Activated B cell treated with CpG ODN at 0.5 μM for 24 hours (primary cell): ENCODE results near the gene CIZ1. TPM values are rescaled to one million over a fixed set of nuclear protein-coding genes. Genes with fewer than 3 reads are reported as not detected.

Experiments used
- ATAC-seq: fragments of 200-7000 bp; cut with Tn5 transposase; one replicate; pipeline ENCODE4 v1.10.0; 2021; ENCODE audit warnings: low read depth, mild to moderate bottlenecking, moderate library complexity
- CTCF ChIA-PET: fragments of 350-600 bp; sonication (Branson Sonifier 250); formaldehyde crosslinking; loops from one replicate; lab custom pipeline; 2021; ENCODE audit warnings: antibody characterized with exemption; lab: Charles Lee
- POLR2A ChIA-PET: fragments of 350-600 bp; sonication (Branson Sonifier 250); formaldehyde crosslinking; loops from one replicate; lab custom pipeline; 2021; ENCODE audit warnings: antibody characterized with exemption; lab: Charles Lee
- DNase-seq: peaks from one replicate; pipeline ENCODE4 v3.0.0; 2022
- H3K27ac Mint-ChIP-seq: one replicate; pipeline ENCODE4 v1.8.0; 2020; ENCODE audit warnings: mixed read lengths
- H3K27me3 Mint-ChIP-seq: one replicate; pipeline ENCODE4 v1.8.0; 2021; ENCODE audit warnings: mixed read lengths
- H3K36me3 Mint-ChIP-seq: one replicate; pipeline ENCODE4 v1.8.0; 2021; ENCODE audit warnings: low read depth, mixed read lengths
- H3K4me1 Mint-ChIP-seq: one replicate; pipeline ENCODE4 v1.8.0; 2021; ENCODE audit warnings: mixed read lengths
- H3K4me3 Mint-ChIP-seq: one replicate; pipeline ENCODE4 v1.8.0; 2020; ENCODE audit warnings: mild to moderate bottlenecking, mixed read lengths
- H3K9me3 Mint-ChIP-seq: one replicate; pipeline ENCODE4 v1.8.0; 2020; ENCODE audit warnings: mixed read lengths
- CTCF ChIP-seq: fragments of 200-600 bp; IDR thresholded peaks from one replicate; pipeline ENCODE4 v1.8.0; 2022; ENCODE audit warnings: antibody characterized with exemption, mild to moderate bottlenecking
- intact Hi-C: fragments of 100-400 bp; cut with micrococcal nuclease; formaldehyde crosslinking; loops from one replicate; pipeline ENCODE4 v1.15.1; 2024
- total RNA-seq: library from RNA; stranded (reverse); gene quantifications from 2 replicates; pipeline ENCODE4 v1.2.3, GENCODE V29; 2022

The CIZ1 gene
- total RNA-seq, 1 donor from 2014 or later, result 142 TPM

- Mint-ChIP-seq H3K27me3 (no peaks in the 10 kb centered on the region), H3K4me3 (peak overlapping the region; percentile 79), H3K36me3 (peaks cover 19% of the 10 kb centered on the region), H3K9me3 (no peaks in the 10 kb centered on the region), H3K27ac (peak overlapping the region; percentile 73), H3K4me1 (peaks cover 25% of the 10 kb centered on the region)
- ChIA-PET CTCF (interaction anchor here (1.1 to 1.3 kb wide), 2 partner anchors 31 to 148 kb away, joined by 3 to 4 read pairs; no protein-coding TSS in a partner anchor), POLR2A (interaction anchor here (0.7 to 1.0 kb wide), 3 partner anchors 10 to 1191 kb away, joined by 3 to 4 read pairs (median 4); no protein-coding TSS in a partner anchor)
- peak; percentile 60 for DNase-seq
- TF ChIP-seq CTCF, result no peak
- intact Hi-C loops, result loop anchor here (2.0 to 5.0 kb wide), 4 partner anchors 58 to 148 kb away; partner anchors contain the start of genes COQ4, GOLGA2, SLC27A4 and SWI5
- peak; percentile 63 for ATAC-seq
Measured at GRCh38 chr9:128192601-128193371, 1.4 kb upstream of the CIZ1 start.

- ChIA-PET POLR2A (interaction anchor here (0.6 to 2.7 kb wide), 11 partner anchors 9 to 879 kb away, joined by 3 to 20 read pairs (median 4); partner anchors contain the start of genes BBLN, ENDOG and NAIF1), CTCF (interaction anchor here (0.8 to 1.7 kb wide), 2 partner anchors 10 to 171 kb away, joined by 4 to 7 read pairs; no protein-coding TSS in a partner anchor)
- Mint-ChIP-seq H3K9me3 (no peaks in the 10 kb centered on the region), H3K36me3 (peaks cover 34% of the 10 kb centered on the region), H3K4me1 (peaks cover 25% of the 10 kb centered on the region), H3K4me3 (peak overlapping the region; percentile 94), H3K27ac (peak overlapping the region; percentile 92), H3K27me3 (no peaks in the 10 kb centered on the region)
- ATAC-seq (peak; percentile 43), DNase-seq (no peak)
- TF ChIP-seq CTCF, result no peak
- intact Hi-C loops, result loop anchor here (1.0 to 5.0 kb wide), 5 partner anchors 13 to 132 kb away; partner anchors contain the start of genes BBLN, COQ4, DNM1 and GOLGA2
Measured at GRCh38 chr9:128190516-128191405, 611 bp downstream of the CIZ1 start.

GRCh38 chr9:128190013-128190412 is 1.4 kb downstream of the CIZ1 start:
- H3K4me3 Mint-ChIP-seq, result peak overlapping the region; percentile 94
- peaks cover 25% of the 10 kb centered on the region for H3K4me1 Mint-ChIP-seq
- no peaks in the 10 kb centered on the region for H3K9me3 Mint-ChIP-seq
- ChIA-PET CTCF (interaction anchor here (0.8 to 1.7 kb wide), 2 partner anchors 11 to 172 kb away, joined by 4 to 7 read pairs; no protein-coding TSS in a partner anchor), POLR2A (interaction anchor here (0.6 to 2.7 kb wide), 7 partner anchors 24 to 1083 kb away, joined by 3 to 20 read pairs (median 4); partner anchors contain the start of genes BBLN and ENDOG)
- intact Hi-C loops, result loop anchor here (2.0 to 5.0 kb wide), 3 partner anchors 61 to 132 kb away; partner anchors contain the start of genes COQ4, GOLGA2, SWI5 and TRUB2
- TF ChIP-seq CTCF, result no peak
- H3K36me3 Mint-ChIP-seq, result peaks cover 42% of the 10 kb centered on the region
- H3K27me3 Mint-ChIP-seq, result no peaks in the 10 kb centered on the region
- peak overlapping the region; percentile 69 for H3K27ac Mint-ChIP-seq
- no peak for ATAC-seq
- no peak for DNase-seq

- no peaks in the 10 kb centered on the region for H3K27me3 Mint-ChIP-seq
- H3K4me1 Mint-ChIP-seq, result peaks cover 25% of the 10 kb centered on the region
- DNase-seq (no peak), ATAC-seq (no peak)
- intact Hi-C loops, result no loop called here
- no peak for TF ChIP-seq CTCF
- POLR2A ChIA-PET, result interaction anchor here (0.6 kb wide), 1 partner anchor 18 kb away, joined by 8 read pairs; no protein-coding TSS in a partner anchor
- H3K27ac Mint-ChIP-seq, result no peak overlapping the region
- peaks cover 50% of the 10 kb centered on the region for H3K36me3 Mint-ChIP-seq
- no peak overlapping the region for H3K4me3 Mint-ChIP-seq
- H3K9me3 Mint-ChIP-seq, result no peaks in the 10 kb centered on the region
- CTCF ChIA-PET, result no interaction called here
Measured at GRCh38 chr9:128188209-128188608, 3.2 kb downstream of the CIZ1 start.
